ENCODE results near the gene HNRNPL. TPM values are rescaled to one million over a fixed set of nuclear protein-coding genes. Genes with fewer than 3 reads are reported as not detected.
A peak's percentile ranks its signal among the peaks of the same experiment; 100 is the strongest.

The HNRNPL gene
- polyA plus RNA-seq, 2 of the 4 experiments (the other 2 are of a cell fraction) = 380 to 487 TPM

DNA sequence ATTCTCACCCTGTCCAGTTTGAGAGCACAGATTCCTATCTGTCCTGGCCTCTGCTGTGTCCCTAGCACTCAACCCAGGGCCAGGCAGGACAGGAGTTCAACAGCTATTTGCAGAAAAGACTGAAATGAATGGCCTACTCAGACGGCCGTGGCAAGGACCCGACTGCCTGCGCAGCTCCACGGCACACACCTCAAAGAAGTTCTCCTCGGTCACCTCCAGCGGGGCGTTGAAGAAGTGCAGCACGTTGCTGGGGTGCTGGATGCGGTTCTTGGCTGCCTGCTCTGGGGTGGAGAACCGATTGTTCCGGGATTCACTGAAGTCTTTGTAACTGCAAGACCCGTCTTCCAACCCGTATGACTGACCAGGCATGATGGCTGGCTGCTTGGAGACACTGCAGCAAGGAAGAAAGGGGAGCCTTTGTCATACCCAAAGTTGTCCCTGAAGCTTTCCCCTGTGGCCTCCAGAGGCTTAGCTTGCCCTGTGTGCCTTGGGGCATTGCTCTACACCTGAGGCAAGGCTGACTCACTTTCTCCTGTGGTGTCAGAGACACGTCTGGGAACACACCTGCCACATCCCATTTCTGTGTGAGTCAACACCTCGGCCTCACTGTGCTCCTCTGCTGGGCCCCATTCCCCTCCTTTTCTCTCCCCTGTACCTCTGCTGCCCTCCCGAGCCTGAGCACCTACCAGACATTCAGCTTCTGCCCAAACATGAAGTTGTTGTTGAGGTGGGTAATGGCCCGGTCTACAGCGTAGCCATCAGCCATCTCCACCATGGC lies 11.4 kb downstream of the HNRNPL start:
- 71% methylated on average over 19 of the region's 19 CpGs for WGBS (ENCODE audit: missing lambda C conversion rate)
- no peaks in the 10 kb centered on the region for H3K9me3 ChIP-seq
- ATAC-seq (peak; percentile 6 to 8; a peak in 4 of 6 replicates), FAIRE-seq (peak; percentile 80), DNase-seq (ENCODE audit: low read depth in 1 of 2, low spot score in 1 of 2) (peak in 1 of 2 experiments; percentile 62)
- TF ChIP-seq RARB (CRISPR knock-in tag; IDR thresholded peaks at IDR 0.05) (peak; percentile 61; the same call in 1 of the 2 replicates), TP53 (CRISPR knock-in tag; IDR thresholded peaks at IDR 0.05) (peak; percentile 62; the same call in 1 of the 2 replicates), HOXA7 (CRISPR knock-in tag; IDR thresholded peaks at IDR 0.05) (peak; percentile 65; the same call in 1 of the 2 replicates), BHLHE40 (IDR thresholded peaks at IDR 0.05; ENCODE audit: low read depth, low read length) (no peak), NFE2L2 (conservative IDR thresholded peaks at IDR 0.05; ENCODE audit: low read length) (no peak), FOSB (CRISPR knock-in tag; IDR thresholded peaks at IDR 0.05) (peak; percentile 91), POLR2AphosphoS2 (conservative IDR thresholded peaks at IDR 0.05; ENCODE audit: low read length) (peak; percentile 95), RAD21 (conservative IDR thresholded peaks at IDR 0.05 in 1 of 2, IDR thresholded peaks at IDR 0.05 in 1 of 2) (0 out of 5 replicates have a peak, but pooled peaks of 1 of the 2 experiments have one; percentile 26), TFCP2L1 (CRISPR knock-in tag; IDR thresholded peaks at IDR 0.05) (peak; percentile 95; the same call in 1 of the 2 replicates), FOSL2 (IDR thresholded peaks at IDR 0.05) (no peak), FOSL2 (CRISPR knock-in tag; IDR thresholded peaks at IDR 0.05) (peak; percentile 59)
- TF ChIP-seq, protein P1, sequence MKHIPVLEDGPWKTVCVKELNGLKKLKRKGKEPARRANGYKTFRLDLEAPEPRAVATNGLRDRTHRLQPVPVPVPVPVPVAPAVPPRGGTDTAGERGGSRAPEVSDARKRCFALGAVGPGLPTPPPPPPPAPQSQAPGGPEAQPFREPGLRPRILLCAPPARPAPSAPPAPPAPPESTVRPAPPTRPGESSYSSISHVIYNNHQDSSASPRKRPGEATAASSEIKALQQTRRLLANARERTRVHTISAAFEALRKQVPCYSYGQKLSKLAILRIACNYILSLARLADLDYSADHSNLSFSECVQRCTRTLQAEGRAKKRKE (CRISPR knock-in tag; IDR thresholded peaks at IDR 0.05; ENCODE audit: low read depth) = 0 out of 2 replicates have a peak, but pooled peaks have one; percentile 18
- peaks cover 89% of the 10 kb centered on the region for H3K4me1 ChIP-seq
- H3K27ac ChIP-seq = peak overlapping the region; percentile 36 to 76; a peak in 4 of 6 replicates
- ChIA-PET POLR2A (interaction anchor here (0.7 to 6.5 kb wide), 10 partner anchors 8 to 190 kb away, joined by 3 to 62 read pairs (median 5); partner anchors contain the start of genes ACTN4, HNRNPL, NFKBIB and SIRT2), CTCF (interaction anchor here (0.8 to 3.4 kb wide), 14 partner anchors 9 to 295 kb away, joined by 3 to 21 read pairs (median 5); partner anchors contain the start of genes MRPS12 and SARS2)
- no peak overlapping the region; the same call in 2 of the 3 replicates for H3K4me3 ChIP-seq
- H3K4me2 ChIP-seq = peak overlapping the region; percentile 40

DNA sequence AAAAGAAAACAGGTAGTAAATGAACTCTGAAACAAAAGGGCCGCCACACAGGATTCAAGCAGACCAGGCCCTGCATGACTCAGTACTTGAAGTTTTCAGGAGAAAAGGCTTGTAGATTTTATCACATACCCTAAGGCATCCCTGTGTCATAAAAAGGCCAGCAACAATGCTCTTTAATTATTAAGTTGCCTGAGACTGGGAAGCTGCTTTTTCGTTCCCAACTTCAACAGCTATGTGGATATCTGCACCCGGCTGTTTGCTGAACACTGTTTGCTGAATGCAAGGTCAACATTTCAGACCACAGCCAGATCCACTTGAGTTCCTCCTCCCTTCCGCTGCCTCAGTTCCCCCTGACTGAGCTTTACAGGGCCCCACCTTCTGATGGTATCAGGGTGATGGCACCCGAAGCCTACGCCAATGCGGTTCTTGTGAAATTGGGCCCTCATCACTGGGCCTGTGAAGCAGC lies 12.1 kb downstream of the HNRNPL start:
- Histone ChIP-seq H3K4me2 (peak overlapping the region; percentile 40), H3K27ac (peak overlapping the region; percentile 39 to 76; a peak in 5 of 6 replicates), H3K4me3 (no peak overlapping the region; the same call in 2 of the 3 replicates), H3K9me3 (no peaks in the 10 kb centered on the region), H3K4me1 (peaks cover 85% of the 10 kb centered on the region)
- ChIA-PET POLR2A (interaction anchor here (0.6 to 6.5 kb wide), 8 partner anchors 9 to 189 kb away, joined by 3 to 62 read pairs (median 5); partner anchors contain the start of genes ACTN4 and HNRNPL), CTCF (interaction anchor here (0.8 to 3.4 kb wide), 14 partner anchors 10 to 294 kb away, joined by 3 to 21 read pairs (median 5); partner anchors contain the start of genes MRPS12 and SARS2)
- ATAC-seq (peak; percentile 6 to 9; a peak in 5 of 6 replicates), FAIRE-seq (peak; percentile 56), DNase-seq (ENCODE audit: low read depth in 1 of 2, low spot score in 1 of 2) (peak in 1 of 2 experiments; percentile 80)
- WGBS (ENCODE audit: missing lambda C conversion rate) = 49% methylated on average over 7 of the region's 7 CpGs
- TF ChIP-seq EHMT2 (IDR thresholded peaks at IDR 0.05; ENCODE audit: low read depth) (no peak), KDM5A (IDR thresholded peaks at IDR 0.05) (no peak), EP300 (IDR thresholded peaks at IDR 0.05) (no peak), CEBPB (IDR thresholded peaks at IDR 0.05) (no peak; a peak in 1 of 4 replicates), JUNB (IDR thresholded peaks at IDR 0.05) (no peak), RFX5 (IDR thresholded peaks at IDR 0.05) (no peak), ZSCAN20 (CRISPR knock-in tag; IDR thresholded peaks at IDR 0.05) (no peak), CBX8 (IDR thresholded peaks at IDR 0.05) (no peak), ZC3H11A (IDR thresholded peaks at IDR 0.05) (no peak), ZFP36 (IDR thresholded peaks at IDR 0.05; ENCODE audit: borderline replicate concordance, partially characterized antibody) (no peak), NPAS2 (CRISPR knock-in tag; IDR thresholded peaks at IDR 0.05; ENCODE audit: borderline replicate concordance) (no peak), NFE2L2 (conservative IDR thresholded peaks at IDR 0.05; ENCODE audit: low read length) (no peak), PBX3 (IDR thresholded peaks at IDR 0.05) (no peak), MAZ (IDR thresholded peaks at IDR 0.05; ENCODE audit: borderline replicate concordance, low read depth, low read length) (no peak), ESRRA (IDR thresholded peaks at IDR 0.05; ENCODE audit: borderline replicate concordance, low read length) (no peak), POLR2AphosphoS2 (conservative IDR thresholded peaks at IDR 0.05; ENCODE audit: low read length) (no peak; the same call in 1 of the 2 replicates), HOXA7 (CRISPR knock-in tag; IDR thresholded peaks at IDR 0.05) (peak; percentile 68; the same call in 1 of the 2 replicates), ZNF302 (CRISPR knock-in tag; IDR thresholded peaks at IDR 0.05) (no peak)
- TF ChIP-seq, protein P1 (CRISPR knock-in tag; IDR thresholded peaks at IDR 0.05; ENCODE audit: low read depth) = no peak
- TF ChIP-seq, protein P2, sequence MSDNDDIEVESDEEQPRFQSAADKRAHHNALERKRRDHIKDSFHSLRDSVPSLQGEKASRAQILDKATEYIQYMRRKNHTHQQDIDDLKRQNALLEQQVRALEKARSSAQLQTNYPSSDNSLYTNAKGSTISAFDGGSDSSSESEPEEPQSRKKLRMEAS (IDR thresholded peaks at IDR 0.05) = 0 out of 2 replicates have a peak, but pooled peaks have one; percentile 13
- TF ChIP-seq, protein P3, sequence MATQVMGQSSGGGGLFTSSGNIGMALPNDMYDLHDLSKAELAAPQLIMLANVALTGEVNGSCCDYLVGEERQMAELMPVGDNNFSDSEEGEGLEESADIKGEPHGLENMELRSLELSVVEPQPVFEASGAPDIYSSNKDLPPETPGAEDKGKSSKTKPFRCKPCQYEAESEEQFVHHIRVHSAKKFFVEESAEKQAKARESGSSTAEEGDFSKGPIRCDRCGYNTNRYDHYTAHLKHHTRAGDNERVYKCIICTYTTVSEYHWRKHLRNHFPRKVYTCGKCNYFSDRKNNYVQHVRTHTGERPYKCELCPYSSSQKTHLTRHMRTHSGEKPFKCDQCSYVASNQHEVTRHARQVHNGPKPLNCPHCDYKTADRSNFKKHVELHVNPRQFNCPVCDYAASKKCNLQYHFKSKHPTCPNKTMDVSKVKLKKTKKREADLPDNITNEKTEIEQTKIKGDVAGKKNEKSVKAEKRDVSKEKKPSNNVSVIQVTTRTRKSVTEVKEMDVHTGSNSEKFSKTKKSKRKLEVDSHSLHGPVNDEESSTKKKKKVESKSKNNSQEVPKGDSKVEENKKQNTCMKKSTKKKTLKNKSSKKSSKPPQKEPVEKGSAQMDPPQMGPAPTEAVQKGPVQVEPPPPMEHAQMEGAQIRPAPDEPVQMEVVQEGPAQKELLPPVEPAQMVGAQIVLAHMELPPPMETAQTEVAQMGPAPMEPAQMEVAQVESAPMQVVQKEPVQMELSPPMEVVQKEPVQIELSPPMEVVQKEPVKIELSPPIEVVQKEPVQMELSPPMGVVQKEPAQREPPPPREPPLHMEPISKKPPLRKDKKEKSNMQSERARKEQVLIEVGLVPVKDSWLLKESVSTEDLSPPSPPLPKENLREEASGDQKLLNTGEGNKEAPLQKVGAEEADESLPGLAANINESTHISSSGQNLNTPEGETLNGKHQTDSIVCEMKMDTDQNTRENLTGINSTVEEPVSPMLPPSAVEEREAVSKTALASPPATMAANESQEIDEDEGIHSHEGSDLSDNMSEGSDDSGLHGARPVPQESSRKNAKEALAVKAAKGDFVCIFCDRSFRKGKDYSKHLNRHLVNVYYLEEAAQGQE (IDR thresholded peaks at IDR 0.05) = no peak

All from A549 (cell line).